ENCODE measurements around the gene VEPH1.

Gene VEPH1

GRCh38 chr3:157279237-157279636, 224.0 kb downstream of the VEPH1 start:
- Histone ChIP-seq H3K27ac (replicated peaks) (no peak overlapping the region), H3K4me3 (replicated peaks; ENCODE audit: insufficient read depth, low read length) (no peak overlapping the region), H3K27me3 (ENCODE audit: insufficient read depth, poor library complexity, severe bottlenecking) (no peaks in the 10 kb centered on the region)
- DNase-seq (ENCODE audit: low read depth in 1 of 2, low spot score in 1 of 2) = no peak
- no peak for TF ChIP-seq POLR2AphosphoS5 (IDR thresholded peaks at IDR 0.05; ENCODE audit: low read depth)
- peak; percentile 49; the same call in 1 of the 2 replicates for TF ChIP-seq SPI1 (IDR thresholded peaks at IDR 0.05; ENCODE audit: borderline replicate concordance, low read depth)

GRCh38 chr3:157276801-157277200, 226.4 kb downstream of the VEPH1 start:
- TF ChIP-seq GABPA (IDR thresholded peaks at IDR 0.05; ENCODE audit: low read depth) = no peak
- H3K4me3 ChIP-seq (replicated peaks; ENCODE audit: insufficient read depth, low read length) = no peak overlapping the region
- H3K27me3 ChIP-seq (ENCODE audit: insufficient read depth, poor library complexity, severe bottlenecking) = no peaks in the 10 kb centered on the region
- no peak for DNase-seq (ENCODE audit: low read depth in 1 of 2, low spot score in 1 of 2)
- no peak overlapping the region for H3K27ac ChIP-seq (replicated peaks)

- Histone ChIP-seq H3K27me3 (ENCODE audit: insufficient read depth, poor library complexity, severe bottlenecking) (no peaks in the 10 kb centered on the region), H3K4me3 (replicated peaks; ENCODE audit: insufficient read depth, low read length) (no peak overlapping the region), H3K27ac (replicated peaks) (no peak overlapping the region)
- TF ChIP-seq POLR2AphosphoS5 (IDR thresholded peaks at IDR 0.05; ENCODE audit: low read depth) = no peak
- no peak for TF ChIP-seq CTCF (IDR thresholded peaks at IDR 0.05; ENCODE audit: insufficient read depth, low read length)
- TF ChIP-seq GABPA (IDR thresholded peaks at IDR 0.05; ENCODE audit: low read depth) = no peak
- no peak for TF ChIP-seq REST (IDR thresholded peaks at IDR 0.05; ENCODE audit: insufficient replicate concordance, low read depth)
- TF ChIP-seq SPI1 (IDR thresholded peaks at IDR 0.05; ENCODE audit: borderline replicate concordance, low read depth) = no peak
- no peak for DNase-seq (ENCODE audit: low read depth in 1 of 2, low spot score in 1 of 2)
These were observed 227.4 kb downstream of the VEPH1 start for GRCh38 chr3:157275832-157276231.

- Histone ChIP-seq H3K27ac (replicated peaks) (no peak overlapping the region), H3K4me3 (replicated peaks; ENCODE audit: insufficient read depth, low read length) (no peak overlapping the region), H3K27me3 (ENCODE audit: insufficient read depth, poor library complexity, severe bottlenecking) (no peaks in the 10 kb centered on the region)
- DNase-seq (ENCODE audit: low read depth in 1 of 2, low spot score in 1 of 2) = no peak
- TF ChIP-seq POLR2AphosphoS5 (IDR thresholded peaks at IDR 0.05; ENCODE audit: low read depth) = no peak
- no peak for TF ChIP-seq REST (IDR thresholded peaks at IDR 0.05; ENCODE audit: insufficient replicate concordance, low read depth)
- TF ChIP-seq GABPA (IDR thresholded peaks at IDR 0.05; ENCODE audit: low read depth) = no peak
- no peak for TF ChIP-seq CTCF (IDR thresholded peaks at IDR 0.05; ENCODE audit: insufficient read depth, low read length)
- TF ChIP-seq SPI1 (IDR thresholded peaks at IDR 0.05; ENCODE audit: borderline replicate concordance, low read depth) = no peak
These were observed 228.5 kb downstream of the VEPH1 start for GRCh38 chr3:157274644-157275137.

GRCh38 chr3:157271283-157271882, 231.8 kb downstream of the VEPH1 start:
- H3K27ac ChIP-seq (replicated peaks) = no peak overlapping the region
- peaks cover 2% of the 10 kb centered on the region for H3K27me3 ChIP-seq (ENCODE audit: insufficient read depth, poor library complexity, severe bottlenecking)
- TF ChIP-seq SPI1 (IDR thresholded peaks at IDR 0.05; ENCODE audit: borderline replicate concordance, low read depth) = no peak
- no peak for TF ChIP-seq GABPA (IDR thresholded peaks at IDR 0.05; ENCODE audit: low read depth)
- no peak for TF ChIP-seq REST (IDR thresholded peaks at IDR 0.05; ENCODE audit: insufficient replicate concordance, low read depth)
- TF ChIP-seq CTCF (IDR thresholded peaks at IDR 0.05; ENCODE audit: insufficient read depth, low read length) = no peak
- no peak for TF ChIP-seq POLR2AphosphoS5 (IDR thresholded peaks at IDR 0.05; ENCODE audit: low read depth)
- DNase-seq (ENCODE audit: low read depth in 1 of 2, low spot score in 1 of 2) = no peak
- no peak overlapping the region for H3K4me3 ChIP-seq (replicated peaks; ENCODE audit: insufficient read depth, low read length)
